ENCODE data around the gene APBB3.

APBB3 gene

GRCh38 chr5:140575309-140575708 lies 10.9 kb upstream of the APBB3 start:
- peak; percentile 41 for DNase-seq (ENCODE audit: low spot score)

GRCh38 chr5:140574165-140574564 lies 9.8 kb upstream of the APBB3 start:
- no peak for DNase-seq (ENCODE audit: low spot score)

- DNase-seq (ENCODE audit: low spot score) = no peak
Observed at GRCh38 chr5:140573683-140574082, 9.3 kb upstream of the APBB3 start.

- no peak for DNase-seq (ENCODE audit: low spot score)
Observed at GRCh38 chr5:140571105-140571504, 6.7 kb upstream of the APBB3 start.

GRCh38 chr5:140570488-140570887 lies 6.1 kb upstream of the APBB3 start:
- DNase-seq (ENCODE audit: low spot score) = no peak

GRCh38 chr5:140570058-140570457 lies 5.7 kb upstream of the APBB3 start:
- no peak for DNase-seq (ENCODE audit: low spot score)

- no peak for DNase-seq (ENCODE audit: low spot score)
Observed at GRCh38 chr5:140569197-140569596, 4.8 kb upstream of the APBB3 start.

GRCh38 chr5:140568443-140569063 lies 4.2 kb upstream of the APBB3 start:
- no peak for DNase-seq (ENCODE audit: low spot score)

GRCh38 chr5:140567871-140568270 lies 3.5 kb upstream of the APBB3 start:
- DNase-seq (ENCODE audit: low spot score) = no peak

GRCh38 chr5:140567136-140567818 lies 2.9 kb upstream of the APBB3 start:
- no peak for DNase-seq (ENCODE audit: low spot score)

GRCh38 chr5:140566665-140567064 lies 2.3 kb upstream of the APBB3 start:
- no peak for DNase-seq (ENCODE audit: low spot score)

GRCh38 chr5:140565780-140566095 lies 1.3 kb upstream of the APBB3 start:
- DNase-seq (ENCODE audit: low spot score) = no peak

- no peak for DNase-seq (ENCODE audit: low spot score)
Observed at GRCh38 chr5:140565024-140565779, 804 bp upstream of the APBB3 start.

- DNase-seq (ENCODE audit: low spot score) = no peak
Observed at GRCh38 chr5:140563596-140563995, 802 bp downstream of the APBB3 start.

GRCh38 chr5:140561753-140562523 lies 2.5 kb downstream of the APBB3 start:
- DNase-seq (ENCODE audit: low spot score) = no peak

GRCh38 chr5:140560227-140560626 lies 4.2 kb downstream of the APBB3 start:
- no peak for DNase-seq (ENCODE audit: low spot score)

- DNase-seq (ENCODE audit: low spot score) = no peak
Observed at GRCh38 chr5:140558542-140558941, 5.9 kb downstream of the APBB3 start.

- DNase-seq (ENCODE audit: low spot score) = no peak
Observed at GRCh38 chr5:140557965-140558364, 6.4 kb downstream of the APBB3 start.

- peak; percentile 96 for DNase-seq (ENCODE audit: low spot score)
Observed at GRCh38 chr5:140557136-140557805, 7.1 kb downstream of the APBB3 start, which contains the start of gene SRA1. Gene SRA1 (minus strand): TSS chr5:140557473. CDS start chr5:140557452, 21 bp downstream.

GRCh38 chr5:140556438-140556837 lies 8.0 kb downstream of the APBB3 start:
- no peak for DNase-seq (ENCODE audit: low spot score)

GRCh38 chr5:140555747-140556312 lies 8.6 kb downstream of the APBB3 start:
- DNase-seq (ENCODE audit: low spot score) = no peak

- no peak for DNase-seq (ENCODE audit: low spot score)
Observed at GRCh38 chr5:140554454-140554853, 9.9 kb downstream of the APBB3 start.

All from iPS-NIHi11 (cell line).